Measurements from ENCODE around the gene COMT. TPM values are rescaled to one million over a fixed set of nuclear protein-coding genes. Genes with fewer than 3 reads are reported as not detected.

Gene COMT
- total RNA-seq, 4 donors from 2014 or later: 105 to 235 (median 208) TPM

- Histone ChIP-seq H3K4me1 (peaks cover 0 to 43% (median 11%) of the 10 kb centered on the region in 3 donors), H3K9me3 (no peaks in the 10 kb centered on the region), H3K36me3 (no peaks in the 10 kb centered on the region), H3K4me3 (no peak overlapping the region), H3K27me3 (no peaks in the 10 kb centered on the region), H3K27ac (no peak overlapping the region)
- 100% methylated on average over 3 of the region's 7 CpGs; no CpG with 5 or more reads in 1 of the 2 donors for WGBS, 2 donors (ENCODE audit: low coverage in 1 of 2)
- ATAC-seq: no peak
- no peak for TF ChIP-seq POLR2A (IDR thresholded peaks at IDR 0.05)
- TF ChIP-seq EP300 (IDR thresholded peaks at IDR 0.05): no peak
- TF ChIP-seq POLR2AphosphoS5 (IDR thresholded peaks at IDR 0.05): no peak
- TF ChIP-seq CTCF (IDR thresholded peaks at IDR 0.05): no peak
These were observed 70.6 kb downstream of the COMT start for GRCh38 chr22:20011993-20012740.

GRCh38 chr22:20012741-20013331 is 71.3 kb downstream of the COMT start:
- no peaks in the 10 kb centered on the region for H3K36me3 ChIP-seq
- H3K27ac ChIP-seq: no peak overlapping the region
- peaks cover 0 to 49% (median 15%) of the 10 kb centered on the region in 3 donors for H3K4me1 ChIP-seq
- no peaks in the 10 kb centered on the region for H3K9me3 ChIP-seq
- no peak for ATAC-seq
- no peaks in the 10 kb centered on the region for H3K27me3 ChIP-seq
- WGBS, 2 donors (ENCODE audit: low coverage in 1 of 2): 90% methylated on average over 2 of the region's 10 CpGs; no CpG with 5 or more reads in 1 of the 2 donors
- no peak overlapping the region for H3K4me3 ChIP-seq
- TF ChIP-seq EP300 (IDR thresholded peaks at IDR 0.05): no peak
- TF ChIP-seq POLR2AphosphoS5 (IDR thresholded peaks at IDR 0.05): no peak
- TF ChIP-seq POLR2A (IDR thresholded peaks at IDR 0.05): no peak
- no peak for TF ChIP-seq CTCF (IDR thresholded peaks at IDR 0.05)

GRCh38 chr22:20013382-20013871 is 71.9 kb downstream of the COMT start:
- no peak overlapping the region for H3K4me3 ChIP-seq
- no peak for TF ChIP-seq EP300 (IDR thresholded peaks at IDR 0.05)
- TF ChIP-seq POLR2AphosphoS5 (IDR thresholded peaks at IDR 0.05): no peak
- no peak for TF ChIP-seq POLR2A (IDR thresholded peaks at IDR 0.05)
- TF ChIP-seq CTCF (IDR thresholded peaks at IDR 0.05): peak in 3 of 4 experiments; percentile 87 to 98 (median 89)
- no peak overlapping the region for H3K27ac ChIP-seq
- H3K27me3 ChIP-seq: no peaks in the 10 kb centered on the region
- WGBS, 2 donors (ENCODE audit: low coverage in 1 of 2): 9% methylated on average over 7 of the region's 11 CpGs; no CpG with 5 or more reads in 1 of the 2 donors
- ATAC-seq: no peak
- H3K36me3 ChIP-seq: no peaks in the 10 kb centered on the region
- H3K9me3 ChIP-seq: no peaks in the 10 kb centered on the region
- H3K4me1 ChIP-seq: peaks cover 0 to 49% (median 15%) of the 10 kb centered on the region in 3 donors

GRCh38 chr22:20014526-20015186 is 73.1 kb downstream of the COMT start:
- H3K4me3 ChIP-seq: no peak overlapping the region
- ATAC-seq: no peak
- H3K9me3 ChIP-seq: no peaks in the 10 kb centered on the region
- no peak overlapping the region for H3K27ac ChIP-seq
- peaks cover 0 to 49% (median 15%) of the 10 kb centered on the region in 3 donors for H3K4me1 ChIP-seq
- no peaks in the 10 kb centered on the region for H3K27me3 ChIP-seq
- TF ChIP-seq POLR2AphosphoS5 (IDR thresholded peaks at IDR 0.05): no peak
- no peak for TF ChIP-seq CTCF (IDR thresholded peaks at IDR 0.05)
- no peak for TF ChIP-seq POLR2A (IDR thresholded peaks at IDR 0.05)
- no peak for TF ChIP-seq EP300 (IDR thresholded peaks at IDR 0.05)
- no peaks in the 10 kb centered on the region for H3K36me3 ChIP-seq
- no CpG with 5 or more reads among the region's 5 CpGs for WGBS, 2 donors (ENCODE audit: low coverage in 1 of 2)
